ENCODE measurements around the gene HTRA1. TPM values are rescaled to one million over a fixed set of nuclear protein-coding genes. Genes with fewer than 3 reads are reported as not detected.

HTRA1 gene
- total and polyA plus RNA-seq, 2 donors (not counting 1 experiment from before 2014, with no cell fraction given) = 109 to 216 TPM

DNA sequence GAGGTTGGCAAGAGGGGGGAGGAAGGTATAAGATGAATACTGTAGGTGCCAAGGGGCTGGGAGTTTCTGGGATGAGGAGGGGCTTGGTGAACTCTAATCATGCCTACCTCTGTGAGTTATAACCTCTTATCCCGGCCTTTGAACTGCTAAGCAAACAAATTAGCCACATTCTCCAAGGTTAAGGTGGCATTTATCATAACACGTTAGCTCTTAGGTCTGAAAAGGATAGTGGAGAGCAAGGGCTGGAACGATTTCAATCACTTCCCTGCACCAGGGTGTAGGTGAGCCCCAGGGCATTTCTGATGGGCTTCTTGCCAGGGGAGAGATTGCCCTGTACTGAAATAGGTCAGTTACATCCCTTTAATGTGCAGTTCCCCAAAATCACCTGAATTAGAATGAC, 70.6 kb downstream of the HTRA1 start:
- no peak overlapping the region for H3K4me2 ChIP-seq (ENCODE audit: extremely low read depth, insufficient read depth, low read length)
- no peak overlapping the region for H3K4me3 ChIP-seq (replicated peaks in 1 of 4; ENCODE audit: control extremely low read depth in 1 of 4, insufficient read depth in 1 of 4, low read depth in 3 of 4, low read length in 4 of 4)
- H3K79me2 ChIP-seq (ENCODE audit: control insufficient read depth, insufficient read depth, low read length) = no peaks in the 10 kb centered on the region
- H3K36me3 ChIP-seq (ENCODE audit: control insufficient read depth, insufficient read depth, low read length) = no peaks in the 10 kb centered on the region
- H3K27ac ChIP-seq (ENCODE audit: insufficient read depth, low read length) = no peak overlapping the region
- DNase-seq (ENCODE audit: low read depth in 2 of 2) = no peak
- H3K4me1 ChIP-seq (ENCODE audit: control insufficient read depth, extremely low read depth, insufficient read depth, low read length) = no peaks in the 10 kb centered on the region
- no peak overlapping the region for H2AFZ ChIP-seq (ENCODE audit: low read length)
- H3K9me3 ChIP-seq (ENCODE audit: control insufficient read depth, insufficient read depth, low read depth, low read length) = no peaks in the 10 kb centered on the region
- no peak for TF ChIP-seq EZH2 (IDR thresholded peaks at IDR 0.05; ENCODE audit: low read length, missing control alignments)
- TF ChIP-seq, protein P1, sequence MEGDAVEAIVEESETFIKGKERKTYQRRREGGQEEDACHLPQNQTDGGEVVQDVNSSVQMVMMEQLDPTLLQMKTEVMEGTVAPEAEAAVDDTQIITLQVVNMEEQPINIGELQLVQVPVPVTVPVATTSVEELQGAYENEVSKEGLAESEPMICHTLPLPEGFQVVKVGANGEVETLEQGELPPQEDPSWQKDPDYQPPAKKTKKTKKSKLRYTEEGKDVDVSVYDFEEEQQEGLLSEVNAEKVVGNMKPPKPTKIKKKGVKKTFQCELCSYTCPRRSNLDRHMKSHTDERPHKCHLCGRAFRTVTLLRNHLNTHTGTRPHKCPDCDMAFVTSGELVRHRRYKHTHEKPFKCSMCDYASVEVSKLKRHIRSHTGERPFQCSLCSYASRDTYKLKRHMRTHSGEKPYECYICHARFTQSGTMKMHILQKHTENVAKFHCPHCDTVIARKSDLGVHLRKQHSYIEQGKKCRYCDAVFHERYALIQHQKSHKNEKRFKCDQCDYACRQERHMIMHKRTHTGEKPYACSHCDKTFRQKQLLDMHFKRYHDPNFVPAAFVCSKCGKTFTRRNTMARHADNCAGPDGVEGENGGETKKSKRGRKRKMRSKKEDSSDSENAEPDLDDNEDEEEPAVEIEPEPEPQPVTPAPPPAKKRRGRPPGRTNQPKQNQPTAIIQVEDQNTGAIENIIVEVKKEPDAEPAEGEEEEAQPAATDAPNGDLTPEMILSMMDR (conservative IDR thresholded peaks at IDR 0.05 in 1 of 2, IDR thresholded peaks at IDR 0.05 in 1 of 2; ENCODE audit: low read depth in 1 of 2, low read length in 2 of 2) = no peak
- H4K20me1 ChIP-seq (ENCODE audit: control insufficient read depth, extremely low read depth, insufficient read depth, low read length) = no peaks in the 10 kb centered on the region
- no peaks in the 10 kb centered on the region for H3K27me3 ChIP-seq (ENCODE audit: control insufficient read depth, insufficient read depth, low read length)
- no peak overlapping the region for H3K9ac ChIP-seq (ENCODE audit: insufficient read depth, low read length)

DNA sequence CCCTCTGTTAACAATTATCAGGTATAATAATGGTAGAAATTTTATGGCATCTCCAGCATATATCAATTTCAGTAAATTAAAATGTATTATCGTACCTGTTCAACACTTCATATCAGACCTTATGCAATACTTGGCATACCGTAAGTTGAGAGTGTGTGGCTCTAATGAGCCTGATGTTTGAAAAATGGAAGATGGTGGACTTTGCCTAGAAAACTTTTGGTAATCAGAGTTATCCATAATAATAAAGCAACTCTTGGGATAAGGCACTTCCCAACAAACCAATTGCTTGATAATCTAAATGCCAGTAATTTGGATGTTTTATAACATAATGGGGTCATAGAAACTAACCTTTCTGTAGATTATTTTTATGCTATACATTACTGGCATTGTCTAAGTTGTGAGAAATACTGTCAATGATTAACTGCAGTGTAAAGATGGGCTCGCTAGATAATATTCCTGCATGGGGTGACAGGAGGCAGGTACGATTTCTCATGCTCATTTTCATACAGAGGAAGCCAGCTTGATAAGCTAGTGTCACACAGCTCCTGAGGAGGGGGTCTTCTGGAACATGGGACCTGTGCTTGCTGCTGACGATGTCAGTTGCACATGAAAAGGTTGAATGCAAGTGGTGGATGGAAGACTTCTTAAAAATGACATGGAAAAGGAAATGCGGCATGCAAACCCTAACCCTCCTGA, 71.4 kb downstream of the HTRA1 start:
- Histone ChIP-seq H3K27me3 (ENCODE audit: control insufficient read depth, insufficient read depth, low read length) (no peaks in the 10 kb centered on the region), H2AFZ (ENCODE audit: low read length) (no peak overlapping the region), H3K27ac (ENCODE audit: insufficient read depth, low read length) (no peak overlapping the region), H3K9me3 (ENCODE audit: control insufficient read depth, insufficient read depth, low read depth, low read length) (no peaks in the 10 kb centered on the region), H3K36me3 (ENCODE audit: control insufficient read depth, insufficient read depth, low read length) (no peaks in the 10 kb centered on the region), H3K4me2 (ENCODE audit: extremely low read depth, insufficient read depth, low read length) (no peak overlapping the region), H3K9ac (ENCODE audit: insufficient read depth, low read length) (no peak overlapping the region), H4K20me1 (ENCODE audit: control insufficient read depth, extremely low read depth, insufficient read depth, low read length) (no peaks in the 10 kb centered on the region), H3K79me2 (ENCODE audit: control insufficient read depth, insufficient read depth, low read length) (no peaks in the 10 kb centered on the region), H3K4me3 (replicated peaks in 1 of 4; ENCODE audit: control extremely low read depth in 1 of 4, insufficient read depth in 1 of 4, low read depth in 3 of 4, low read length in 4 of 4) (no peak overlapping the region), H3K4me1 (ENCODE audit: control insufficient read depth, extremely low read depth, insufficient read depth, low read length) (no peaks in the 10 kb centered on the region)
- TF ChIP-seq EZH2 (IDR thresholded peaks at IDR 0.05; ENCODE audit: low read length, missing control alignments) = no peak
- TF ChIP-seq, protein P1 (conservative IDR thresholded peaks at IDR 0.05 in 1 of 2, IDR thresholded peaks at IDR 0.05 in 1 of 2; ENCODE audit: low read depth in 1 of 2, low read length in 2 of 2) = no peak
- no peak for DNase-seq (ENCODE audit: low read depth in 2 of 2)

DNA sequence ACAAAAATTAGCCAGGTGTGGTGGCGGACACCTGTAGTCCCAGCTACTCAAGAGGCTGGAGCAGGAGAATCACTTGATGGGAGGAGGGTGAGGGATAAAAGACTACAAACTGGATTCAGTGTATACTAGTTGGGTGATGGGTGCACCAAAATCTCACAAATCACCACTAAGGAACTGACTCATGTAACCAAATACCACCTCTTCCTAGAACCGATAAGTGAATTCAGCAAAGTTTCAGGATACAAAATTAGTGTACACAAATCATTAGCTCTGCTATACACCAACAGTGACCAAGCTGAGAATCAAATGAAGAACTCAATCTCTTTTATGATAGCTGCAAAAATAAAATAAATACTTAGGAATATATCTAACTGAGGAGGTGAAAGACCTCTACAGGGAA, 76.2 kb downstream of the HTRA1 start:
- no peaks in the 10 kb centered on the region for H3K36me3 ChIP-seq (ENCODE audit: control insufficient read depth, insufficient read depth, low read length)
- H3K4me3 ChIP-seq (replicated peaks in 1 of 4; ENCODE audit: control extremely low read depth in 1 of 4, insufficient read depth in 1 of 4, low read depth in 3 of 4, low read length in 4 of 4) = no peak overlapping the region
- no peak overlapping the region for H2AFZ ChIP-seq (ENCODE audit: low read length)
- no peaks in the 10 kb centered on the region for H4K20me1 ChIP-seq (ENCODE audit: control insufficient read depth, extremely low read depth, insufficient read depth, low read length)
- no peaks in the 10 kb centered on the region for H3K4me1 ChIP-seq (ENCODE audit: control insufficient read depth, extremely low read depth, insufficient read depth, low read length)
- TF ChIP-seq, protein P1 (conservative IDR thresholded peaks at IDR 0.05 in 1 of 2, IDR thresholded peaks at IDR 0.05 in 1 of 2; ENCODE audit: low read depth in 1 of 2, low read length in 2 of 2) = no peak
- no peak for TF ChIP-seq EZH2 (IDR thresholded peaks at IDR 0.05; ENCODE audit: low read length, missing control alignments)
- H3K79me2 ChIP-seq (ENCODE audit: control insufficient read depth, insufficient read depth, low read length) = no peaks in the 10 kb centered on the region
- H3K9me3 ChIP-seq (ENCODE audit: control insufficient read depth, insufficient read depth, low read depth, low read length) = no peaks in the 10 kb centered on the region
- H3K9ac ChIP-seq (ENCODE audit: insufficient read depth, low read length) = no peak overlapping the region
- H3K27me3 ChIP-seq (ENCODE audit: control insufficient read depth, insufficient read depth, low read length) = no peaks in the 10 kb centered on the region
- H3K4me2 ChIP-seq (ENCODE audit: extremely low read depth, insufficient read depth, low read length) = no peak overlapping the region
- H3K27ac ChIP-seq (ENCODE audit: insufficient read depth, low read length) = no peak overlapping the region
- no peak for DNase-seq (ENCODE audit: low read depth in 2 of 2)
